Activated CD8-positive, alpha-beta memory T cell treated with anti-CD3 and anti-CD28 coated beads, Interleukin-2, amount 50 U/mL, for 24 hours (primary cell): ENCODE data around the gene ABCA3.

Experiments used
- DNase-seq: peaks from one replicate; pipeline ENCODE4 v3.0.0-alpha.2; 2020; ENCODE audit errors: extremely low read depth

ABCA3 gene

GRCh38 chr16:2317231-2318020 lies 23.1 kb downstream of the ABCA3 start:
- no peak for DNase-seq

GRCh38 chr16:2308089-2308962 lies 32.2 kb downstream of the ABCA3 start:
- no peak for DNase-seq

DNA sequence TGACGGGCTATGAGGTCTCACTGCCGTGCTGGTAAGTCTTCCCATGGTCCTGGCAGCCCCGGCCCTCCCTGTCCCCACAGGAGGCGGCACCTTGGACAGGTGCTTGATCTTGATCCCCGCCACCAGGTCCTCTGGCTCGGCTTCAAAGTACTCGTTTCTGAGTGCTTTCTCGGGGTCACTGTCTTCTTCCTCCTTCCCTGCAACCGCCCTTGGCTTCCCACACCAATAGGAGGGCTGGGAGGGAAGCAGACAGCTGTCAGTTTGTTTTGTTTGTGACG lies 40.7 kb downstream of the ABCA3 start:
- no peak for DNase-seq

- DNase-seq: no peak
Observed at GRCh38 chr16:2299121-2299914, 41.2 kb downstream of the ABCA3 start.

DNA sequence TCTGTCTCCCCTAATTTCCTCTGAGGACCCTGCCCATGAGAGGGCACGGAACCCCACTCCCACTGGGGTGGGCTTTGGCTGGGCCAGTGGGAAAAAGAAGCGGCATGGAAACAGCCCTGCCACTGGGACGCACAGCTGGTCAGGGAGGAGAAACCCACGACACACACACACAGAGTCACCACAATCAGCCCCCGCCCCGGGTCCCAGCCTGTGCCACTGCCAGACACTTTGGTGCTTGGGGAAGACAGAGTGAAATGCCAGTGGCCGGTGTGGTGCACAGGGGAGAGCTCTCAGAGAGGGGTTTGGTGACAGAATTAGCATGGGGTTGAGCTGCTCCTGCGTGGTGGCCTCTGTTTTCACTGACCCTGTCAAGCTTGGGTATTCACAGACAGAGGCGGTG lies 41.9 kb downstream of the ABCA3 start:
- no peak for DNase-seq

DNA sequence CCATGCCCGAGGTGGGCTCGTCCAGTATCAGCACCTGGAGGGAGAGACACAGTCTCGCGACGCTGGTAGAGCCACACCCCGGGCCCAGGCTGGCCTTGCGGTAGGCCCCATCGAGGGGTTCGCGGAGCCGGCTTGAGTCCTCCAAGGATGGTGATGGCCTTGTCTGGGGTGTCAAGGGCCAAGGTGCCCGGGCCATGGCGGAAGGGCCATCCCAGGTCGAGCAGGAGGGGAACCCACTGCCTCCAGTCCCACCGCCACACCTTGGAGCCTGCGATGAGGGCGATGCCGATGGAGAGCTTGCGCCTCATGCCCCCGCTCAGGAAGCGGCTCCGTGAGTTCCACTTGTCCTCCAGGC lies 43.0 kb downstream of the ABCA3 start:
- no peak for DNase-seq

DNA sequence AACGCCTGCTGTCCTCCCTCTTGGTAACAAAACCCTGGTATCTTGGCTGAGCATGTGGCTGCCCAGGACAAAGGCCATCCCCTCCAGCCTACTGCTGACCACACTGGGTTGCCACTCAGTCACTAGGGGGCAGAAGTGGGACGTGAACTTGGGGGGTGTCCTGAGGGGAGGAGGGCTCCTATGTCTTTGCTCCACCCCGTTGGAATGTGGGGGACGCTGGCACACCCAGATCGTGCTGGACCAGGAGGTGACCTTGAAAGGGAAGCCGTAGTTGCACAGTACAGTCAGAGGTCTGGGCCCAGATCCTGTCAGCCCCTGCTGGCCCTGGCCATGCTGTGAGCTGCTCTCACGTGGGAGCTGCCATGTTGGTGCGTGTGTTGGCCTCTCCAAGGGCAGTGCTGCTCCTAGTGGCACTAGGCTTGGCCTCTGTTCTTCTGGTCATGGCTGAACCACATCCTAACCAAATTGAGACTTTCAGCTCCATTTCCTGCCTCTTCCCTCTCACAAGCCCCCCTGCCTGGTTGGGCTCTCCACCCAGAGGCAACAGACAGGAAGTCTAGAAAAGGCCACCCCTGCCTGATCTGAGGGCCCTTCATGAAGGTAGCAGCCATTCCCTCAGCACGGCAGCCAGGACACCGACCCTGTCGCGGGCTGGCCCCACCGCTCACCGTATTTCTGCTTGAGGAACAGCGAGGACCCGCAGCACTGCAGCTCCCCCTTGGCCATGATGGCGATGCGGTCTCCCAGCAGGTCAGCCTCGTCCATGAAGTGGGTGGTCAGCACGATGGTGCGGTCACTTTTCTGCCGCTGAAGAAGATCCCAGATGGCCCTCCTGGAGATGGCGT lies 43.6 kb downstream of the ABCA3 start:
- no peak for DNase-seq

- DNase-seq: no peak
Observed at GRCh38 chr16:2295056-2295798, 45.3 kb downstream of the ABCA3 start.

GRCh38 chr16:2292221-2292620 lies 48.3 kb downstream of the ABCA3 start:
- DNase-seq: no peak

- DNase-seq: no peak
Observed at GRCh38 chr16:2289282-2289681, 51.2 kb downstream of the ABCA3 start.

DNA sequence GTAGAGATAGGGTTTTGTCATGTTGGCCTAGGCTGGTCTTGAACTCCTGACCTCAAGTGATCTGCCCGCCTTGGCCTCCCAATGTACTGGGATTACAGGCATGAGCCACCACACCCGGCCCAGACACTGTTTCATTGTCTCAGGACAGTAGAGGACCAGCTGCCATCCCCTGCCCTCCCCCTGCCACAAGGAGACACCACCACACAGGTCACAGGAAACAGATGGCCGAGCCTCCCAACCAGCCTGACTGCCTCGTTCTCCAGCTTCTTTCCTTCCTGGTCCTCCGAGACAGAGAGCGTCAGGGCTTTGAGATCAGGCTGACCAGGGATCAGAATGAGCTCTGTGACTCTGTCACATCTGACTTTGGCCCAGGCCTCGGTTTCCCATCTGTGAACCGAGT lies 51.8 kb downstream of the ABCA3 start:
- no peak for DNase-seq

DNA sequence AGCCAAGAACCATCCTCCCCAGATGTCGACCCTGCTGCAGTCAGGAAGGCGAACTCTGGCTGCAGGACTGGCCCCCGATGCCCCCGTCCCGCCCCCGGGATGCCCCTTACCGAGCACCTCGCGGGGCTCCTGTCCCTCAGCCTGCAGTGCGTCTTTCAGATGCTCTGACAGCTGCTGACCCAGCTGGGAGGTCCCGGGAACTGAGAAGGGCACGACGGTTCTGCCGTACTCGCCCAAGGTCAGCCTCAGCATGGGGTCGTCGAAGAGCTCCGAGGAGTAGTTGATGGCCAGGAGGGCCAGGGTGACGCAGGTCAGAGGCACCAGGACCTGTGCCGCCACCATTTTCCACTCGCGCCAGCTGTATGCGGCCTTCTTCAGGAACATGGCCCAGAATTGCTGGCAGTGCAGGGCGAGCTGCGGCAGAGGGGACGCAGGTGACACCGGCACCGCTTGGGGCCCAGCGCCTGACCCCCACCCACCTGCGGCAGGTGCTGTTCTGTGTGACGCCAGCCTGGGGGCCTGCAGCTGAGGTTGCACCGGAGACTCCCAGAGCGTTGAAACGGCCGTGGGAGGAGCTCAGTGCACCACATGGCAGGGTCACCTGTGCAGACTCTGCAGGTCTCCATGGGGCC lies 52.5 kb downstream of the ABCA3 start:
- no peak for DNase-seq

DNA sequence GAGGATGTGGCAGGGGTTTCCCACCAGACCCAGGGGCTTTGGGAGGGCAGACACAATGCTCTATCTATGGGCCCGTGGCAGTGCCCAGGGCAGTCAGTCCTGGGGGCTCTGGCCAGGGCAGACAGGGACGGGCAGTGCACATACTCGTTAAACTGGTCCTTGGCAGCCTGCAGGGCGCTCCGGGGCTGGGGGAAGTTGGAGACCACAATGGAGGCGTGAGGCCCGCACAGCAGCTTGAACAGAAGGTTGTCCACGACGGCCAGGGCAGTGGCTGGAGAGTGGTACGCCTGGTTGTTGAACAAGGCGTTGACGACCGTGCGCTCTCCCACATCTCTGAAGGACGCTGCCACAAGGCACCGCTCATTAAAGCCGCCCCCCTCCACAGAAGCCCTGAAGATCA lies 54.0 kb downstream of the ABCA3 start:
- no peak for DNase-seq

DNA sequence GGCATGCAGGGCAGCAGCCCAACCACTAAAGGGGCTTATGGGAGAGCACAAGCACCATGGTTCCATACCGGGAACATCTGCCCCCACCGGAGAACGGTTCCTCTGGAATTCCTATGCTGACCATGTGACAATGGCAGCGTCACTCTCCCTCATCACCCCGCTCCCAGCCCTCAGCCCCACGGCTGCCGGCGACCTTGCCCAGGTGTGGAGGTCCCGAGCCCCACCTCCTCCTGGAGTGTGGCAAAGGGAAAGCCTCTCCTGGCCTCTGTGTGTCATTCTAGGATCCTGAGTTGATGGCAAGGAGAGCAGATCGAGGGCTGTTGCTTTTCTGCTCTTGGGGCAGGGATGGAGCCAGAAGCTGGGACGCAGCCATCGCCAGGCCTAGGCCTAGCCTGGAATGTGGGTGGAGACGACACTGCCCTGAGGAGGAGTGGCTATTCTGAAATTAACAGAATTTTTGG lies 54.8 kb downstream of the ABCA3 start:
- no peak for DNase-seq

DNA sequence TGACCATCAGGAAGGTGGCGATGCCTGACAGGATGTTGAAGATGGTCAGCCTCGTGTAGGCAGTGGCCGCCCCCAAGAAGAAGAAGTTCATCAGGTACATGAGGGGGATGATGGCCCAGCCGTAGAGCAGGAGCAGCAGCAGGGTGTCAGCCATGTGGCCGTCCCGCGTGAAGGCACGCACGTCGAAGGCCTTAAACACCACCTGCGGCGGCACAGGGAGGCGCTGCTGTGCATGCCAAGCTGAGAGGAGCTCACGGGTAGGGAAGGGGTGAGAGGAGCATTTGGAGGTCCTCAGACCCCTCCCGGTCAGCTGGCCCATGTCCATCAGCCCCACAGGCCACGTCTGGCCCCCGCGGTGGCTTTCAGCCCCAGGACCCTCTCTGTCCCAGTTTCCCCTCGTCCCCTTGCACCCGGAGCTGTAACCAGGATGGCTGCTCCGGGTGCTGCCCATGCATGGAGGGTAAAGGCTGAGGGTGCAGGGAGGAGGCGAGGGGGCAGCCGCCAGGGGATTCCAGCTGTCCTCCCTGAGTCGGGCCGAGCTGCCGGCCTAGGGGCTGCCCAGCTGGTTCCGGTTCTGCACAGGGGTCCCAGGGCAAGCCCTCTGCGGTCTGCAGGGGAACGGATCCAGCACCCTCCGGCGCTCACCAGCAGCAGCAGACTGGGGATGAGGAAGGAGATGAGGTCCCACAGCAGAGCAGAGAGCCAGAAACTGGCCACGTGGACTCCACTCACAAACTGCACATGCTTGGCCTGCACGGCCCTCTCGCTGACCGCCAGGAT lies 55.5 kb downstream of the ABCA3 start:
- DNase-seq: no peak

- DNase-seq: no peak
Observed at GRCh38 chr16:2284001-2284770, 56.3 kb downstream of the ABCA3 start.

DNA sequence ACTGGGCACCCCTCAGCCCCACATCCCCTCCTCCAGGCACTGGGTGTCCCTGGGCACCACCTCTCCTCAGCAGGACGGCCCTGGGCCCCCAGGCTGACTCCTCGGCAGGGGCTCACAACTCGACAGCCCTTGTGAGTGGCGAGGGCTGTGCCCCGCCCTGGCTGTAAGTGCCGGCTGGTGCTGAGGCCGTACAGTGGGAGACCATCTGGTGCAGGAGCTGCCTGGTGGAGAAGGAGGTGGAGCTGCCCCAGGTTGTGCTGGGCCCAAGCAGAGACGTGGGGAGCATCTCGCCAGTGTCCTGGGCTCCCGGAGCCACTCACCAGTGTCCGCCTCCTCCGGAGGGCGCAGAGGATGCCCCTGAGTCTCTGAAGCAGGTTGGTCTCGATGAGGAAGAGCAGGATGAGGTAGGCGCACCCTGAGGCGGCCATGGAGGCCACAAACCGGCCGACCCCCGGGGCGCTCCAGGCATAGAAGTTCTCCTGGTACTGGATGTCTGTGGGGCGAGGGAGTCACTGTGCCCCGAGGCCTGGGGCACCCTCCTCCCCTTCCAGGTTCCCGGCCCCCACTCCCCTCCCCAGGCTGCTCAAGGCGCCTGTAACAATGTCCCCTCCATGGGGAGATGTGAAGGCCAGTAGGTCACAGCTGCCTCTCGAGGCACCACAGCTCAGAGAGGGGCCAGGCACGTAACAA lies 57.5 kb downstream of the ABCA3 start:
- DNase-seq: no peak

DNA sequence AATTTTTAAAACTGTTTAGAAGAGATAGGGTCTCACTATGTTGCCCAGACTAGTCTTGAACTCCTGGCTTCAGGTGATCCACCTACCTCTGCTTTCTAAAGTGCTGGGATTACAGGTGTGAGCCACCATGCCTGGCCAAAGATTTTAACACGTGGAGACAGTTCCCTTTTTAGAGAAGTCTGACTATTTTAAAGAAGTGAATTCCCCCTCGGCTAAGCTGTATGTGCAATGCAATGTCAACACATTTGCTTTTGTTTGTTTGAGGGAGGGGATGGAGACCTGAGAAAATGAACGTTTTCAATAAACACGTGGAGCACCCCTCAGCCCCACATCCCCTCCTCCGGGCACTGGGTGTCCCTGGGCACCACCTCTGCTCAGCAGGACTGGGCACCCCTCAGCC lies 58.3 kb downstream of the ABCA3 start:
- no peak for DNase-seq
